GM19438 (cell line): ENCODE measurements around the gene PMPCA.
A peak's percentile ranks its signal among the peaks of the same experiment; 100 is the strongest.

ENCODE experiments used
- ATAC-seq: cut with Tn5 transposase; IDR thresholded peaks from one replicate; pipeline ENCODE4 v1.9.1; 2021; ENCODE audit warnings: low read depth; ENCODE audit not compliant: unreplicated experiment

PMPCA gene, protein sequence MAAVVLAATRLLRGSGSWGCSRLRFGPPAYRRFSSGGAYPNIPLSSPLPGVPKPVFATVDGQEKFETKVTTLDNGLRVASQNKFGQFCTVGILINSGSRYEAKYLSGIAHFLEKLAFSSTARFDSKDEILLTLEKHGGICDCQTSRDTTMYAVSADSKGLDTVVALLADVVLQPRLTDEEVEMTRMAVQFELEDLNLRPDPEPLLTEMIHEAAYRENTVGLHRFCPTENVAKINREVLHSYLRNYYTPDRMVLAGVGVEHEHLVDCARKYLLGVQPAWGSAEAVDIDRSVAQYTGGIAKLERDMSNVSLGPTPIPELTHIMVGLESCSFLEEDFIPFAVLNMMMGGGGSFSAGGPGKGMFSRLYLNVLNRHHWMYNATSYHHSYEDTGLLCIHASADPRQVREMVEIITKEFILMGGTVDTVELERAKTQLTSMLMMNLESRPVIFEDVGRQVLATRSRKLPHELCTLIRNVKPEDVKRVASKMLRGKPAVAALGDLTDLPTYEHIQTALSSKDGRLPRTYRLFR

DNA sequence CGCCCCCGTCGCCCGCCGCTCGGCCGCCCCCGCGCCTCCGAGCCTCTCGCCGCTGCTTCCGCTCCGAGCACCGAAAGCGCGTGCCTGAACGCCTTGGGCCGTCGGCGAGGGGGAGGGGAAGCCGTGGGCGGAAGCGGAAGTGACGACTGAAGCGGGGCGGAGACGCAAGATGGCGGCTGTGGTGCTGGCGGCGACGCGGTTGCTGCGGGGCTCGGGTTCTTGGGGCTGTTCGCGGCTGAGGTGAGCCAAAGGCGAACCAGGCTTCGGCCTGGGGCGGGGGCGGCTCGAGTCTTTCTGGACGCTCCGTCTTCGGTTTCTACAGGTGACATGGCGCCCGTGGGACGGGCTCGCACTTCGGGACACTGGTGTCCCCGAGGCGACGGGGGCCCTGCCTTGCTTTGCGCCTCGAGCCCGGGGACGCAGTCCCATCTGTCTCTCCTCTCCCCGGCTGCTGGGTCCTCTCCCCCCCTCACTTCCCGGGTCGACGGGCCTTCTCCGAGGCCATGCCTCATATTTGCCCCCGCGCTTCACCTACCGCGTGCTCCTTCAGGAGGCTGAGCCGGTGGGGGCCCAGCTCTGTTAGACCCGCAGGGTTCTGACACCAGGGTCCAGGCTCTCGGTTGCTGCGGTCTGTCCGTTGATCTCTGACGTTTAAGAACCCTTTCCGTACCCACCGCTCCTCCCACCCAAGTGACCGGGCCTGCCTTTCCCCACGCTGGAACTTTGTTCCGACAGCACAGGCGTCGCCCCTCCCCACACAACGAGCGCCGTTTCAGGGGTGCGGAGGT is at the start of gene PMPCA, which contains the start of gene ENTR1:
Gene PMPCA (plus strand): TSS at position 159 of the 788 bp plus-strand sequence. CDS start 11 bp downstream, at position 170.
Gene ENTR1 (minus strand): TSS at position 115 of the 788 bp plus-strand sequence. CDS start 217 bp downstream, outside the sequence.
- ATAC-seq = peak; percentile 89

DNA sequence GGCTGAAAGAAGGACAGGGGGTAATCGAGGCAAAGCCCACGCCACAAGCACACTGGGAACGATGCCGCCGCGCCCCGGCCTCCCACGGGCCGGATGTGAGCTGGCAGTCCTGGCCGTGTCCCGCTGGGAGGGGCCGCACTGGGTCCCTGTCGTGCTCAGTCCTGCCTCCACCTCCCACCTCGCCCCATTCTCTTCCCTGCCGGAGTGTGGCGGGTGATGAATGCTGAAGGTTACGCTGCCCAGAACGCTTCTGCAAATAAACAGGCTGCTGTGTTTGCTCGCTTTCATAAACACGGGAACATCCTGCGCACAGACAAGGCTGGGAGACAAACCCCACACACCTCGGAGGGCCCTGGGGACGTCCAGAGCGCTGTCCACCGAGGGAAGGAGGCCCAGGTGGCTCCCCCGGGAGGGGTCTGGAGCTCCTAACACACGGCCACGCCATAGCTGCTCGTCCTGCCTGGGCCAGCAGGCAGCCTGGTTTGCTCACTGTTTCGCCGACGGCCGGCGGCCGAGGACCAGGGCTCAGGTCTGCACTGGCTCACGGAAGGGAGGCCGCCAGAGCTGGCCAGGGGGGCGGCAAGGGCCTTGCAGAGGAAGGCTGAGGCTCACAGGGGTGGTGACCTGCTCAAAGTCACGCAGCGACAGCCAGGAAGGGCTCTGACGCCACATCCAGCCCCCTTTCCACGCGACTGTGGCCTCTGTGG is 49.3 kb upstream of the PMPCA start:
- no peak for ATAC-seq

DNA sequence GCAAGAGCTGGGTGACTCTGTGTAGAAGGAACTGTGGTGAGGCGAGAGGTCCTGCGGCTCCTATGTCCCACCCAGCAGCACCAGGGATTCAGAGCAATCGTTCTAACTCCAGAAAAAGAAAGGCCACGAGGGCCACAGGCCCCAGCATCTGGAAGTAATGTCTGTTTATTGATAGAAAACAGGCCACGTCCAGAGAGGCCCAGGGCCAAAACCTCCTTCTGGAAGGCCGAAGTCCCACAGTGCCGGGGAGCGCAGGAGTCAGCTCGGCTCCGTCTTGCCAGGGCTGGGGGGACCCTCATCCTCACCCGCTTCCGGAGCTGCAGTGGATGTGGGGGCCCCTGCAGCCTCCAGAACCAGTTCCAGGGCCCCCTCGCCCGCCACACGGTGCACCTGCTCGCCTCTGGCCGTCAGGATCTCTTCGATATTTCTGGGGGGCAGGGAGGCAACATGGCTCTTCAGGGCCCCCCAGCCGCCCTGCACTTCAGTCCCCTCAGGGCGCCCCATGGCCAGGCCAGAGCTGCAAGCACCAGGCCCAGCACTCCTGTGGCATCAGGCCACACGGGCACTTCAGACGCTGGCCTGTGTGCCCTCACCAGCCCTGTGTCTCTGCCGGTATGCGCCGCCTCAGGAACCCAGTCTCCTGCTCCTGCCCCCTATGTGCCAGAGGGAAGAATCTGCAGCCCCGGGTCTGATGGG is 48.6 kb upstream of the PMPCA start:
- ATAC-seq = no peak

DNA sequence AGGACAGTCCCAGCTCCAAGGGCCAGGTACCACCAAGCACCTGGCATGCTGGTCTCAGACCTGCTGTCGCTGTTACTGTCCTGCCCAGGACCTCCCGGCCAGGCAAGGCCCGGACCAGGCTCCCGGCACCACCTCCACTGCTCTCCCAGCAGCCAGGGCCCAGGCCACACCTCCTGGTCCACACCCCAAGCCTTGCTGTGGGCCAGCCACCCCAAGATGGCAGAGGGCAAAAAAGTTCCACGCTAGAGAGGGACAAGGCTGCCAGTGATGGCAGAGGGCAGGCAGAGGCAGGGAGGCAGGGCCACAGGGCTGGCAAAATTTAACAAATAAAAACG is 48.0 kb upstream of the PMPCA start:
- no peak for ATAC-seq

DNA sequence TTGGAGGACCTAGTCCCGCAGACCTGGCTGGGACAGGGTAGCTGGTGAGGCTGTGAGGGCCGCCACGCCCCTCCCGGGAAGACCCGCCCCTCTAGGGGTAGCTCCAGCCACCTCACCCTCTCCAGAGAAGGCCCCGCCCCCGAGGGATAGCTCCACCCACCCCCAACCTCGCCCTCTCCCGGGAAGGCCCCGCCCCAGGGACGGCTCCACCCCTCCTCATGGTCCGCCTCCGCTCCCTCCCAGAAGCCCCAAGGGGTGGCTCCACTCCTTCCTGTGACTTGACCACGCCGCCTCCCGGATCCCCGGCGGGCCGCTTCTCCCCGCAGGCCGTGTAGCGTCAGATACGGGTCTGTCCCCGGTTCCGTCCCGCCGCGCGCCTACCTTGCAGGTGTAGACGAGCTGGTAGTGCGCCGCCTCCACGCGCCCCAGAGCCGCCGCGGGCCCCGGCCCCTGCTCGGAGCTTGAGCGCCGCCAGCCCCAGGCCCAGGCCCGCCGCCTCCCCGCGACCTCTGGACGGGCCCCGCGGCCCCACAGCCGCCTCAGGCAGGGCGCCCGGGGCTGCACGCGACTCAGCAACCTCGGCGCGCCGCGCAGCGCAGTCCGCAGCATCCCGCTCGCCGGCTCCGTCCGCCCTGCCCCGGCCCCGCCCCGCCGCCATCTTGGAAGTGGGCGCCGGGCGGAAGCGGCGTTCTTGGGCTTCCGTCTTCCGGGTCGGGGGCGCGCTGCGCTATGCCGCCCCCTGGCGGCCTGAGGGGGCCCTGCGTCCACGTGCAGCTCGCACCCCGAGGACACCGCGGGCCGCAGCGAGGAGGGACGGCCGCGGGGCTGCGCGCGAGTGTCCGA is 47.1 kb upstream of the PMPCA start, which contains the start of gene DNLZ:
Gene DNLZ (minus strand): TSS at position 639 of the 843 bp plus-strand sequence. CDS start 30 bp downstream, at position 609.
- peak; percentile 78 for ATAC-seq

DNA sequence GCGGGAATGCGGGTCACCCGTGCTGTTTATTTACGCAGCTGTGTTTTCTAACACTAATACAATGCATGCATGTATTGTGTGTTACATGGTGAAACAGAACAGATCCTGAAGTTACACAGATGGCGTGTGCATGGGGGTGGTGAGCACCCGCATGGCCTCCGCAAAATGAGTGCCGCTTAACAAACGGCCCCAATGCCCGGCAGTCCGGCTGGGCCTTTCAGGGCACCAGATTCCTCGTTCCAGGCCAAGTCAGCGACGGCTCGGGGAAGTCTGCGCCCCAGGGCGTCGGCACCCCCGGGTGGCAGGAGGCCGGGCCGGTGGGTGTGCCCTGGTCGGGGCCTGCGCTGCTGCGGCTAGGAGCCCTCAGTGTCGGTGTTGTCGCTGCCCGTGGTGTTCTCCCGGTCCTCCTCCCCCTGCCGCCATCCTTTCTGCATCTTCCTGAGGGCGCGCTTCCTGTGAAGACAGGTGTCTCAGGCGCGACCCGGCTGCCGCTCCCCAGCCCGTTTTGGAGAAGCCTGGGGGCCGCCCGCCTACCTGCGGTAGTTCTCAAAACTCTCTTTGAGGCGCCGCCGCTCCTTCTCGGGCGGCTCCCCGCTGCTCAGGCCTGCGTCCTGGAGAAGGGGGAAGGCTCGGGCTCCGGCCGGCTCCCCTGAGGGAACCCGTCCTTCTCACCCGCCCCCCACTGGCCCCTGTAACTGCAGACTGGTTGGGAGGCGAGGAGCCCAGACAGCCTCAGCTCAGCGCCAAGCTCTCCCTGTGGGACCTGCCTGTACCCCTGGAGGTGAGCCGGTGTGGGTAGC is 46.3 kb upstream of the PMPCA start:
- no peak for ATAC-seq

DNA sequence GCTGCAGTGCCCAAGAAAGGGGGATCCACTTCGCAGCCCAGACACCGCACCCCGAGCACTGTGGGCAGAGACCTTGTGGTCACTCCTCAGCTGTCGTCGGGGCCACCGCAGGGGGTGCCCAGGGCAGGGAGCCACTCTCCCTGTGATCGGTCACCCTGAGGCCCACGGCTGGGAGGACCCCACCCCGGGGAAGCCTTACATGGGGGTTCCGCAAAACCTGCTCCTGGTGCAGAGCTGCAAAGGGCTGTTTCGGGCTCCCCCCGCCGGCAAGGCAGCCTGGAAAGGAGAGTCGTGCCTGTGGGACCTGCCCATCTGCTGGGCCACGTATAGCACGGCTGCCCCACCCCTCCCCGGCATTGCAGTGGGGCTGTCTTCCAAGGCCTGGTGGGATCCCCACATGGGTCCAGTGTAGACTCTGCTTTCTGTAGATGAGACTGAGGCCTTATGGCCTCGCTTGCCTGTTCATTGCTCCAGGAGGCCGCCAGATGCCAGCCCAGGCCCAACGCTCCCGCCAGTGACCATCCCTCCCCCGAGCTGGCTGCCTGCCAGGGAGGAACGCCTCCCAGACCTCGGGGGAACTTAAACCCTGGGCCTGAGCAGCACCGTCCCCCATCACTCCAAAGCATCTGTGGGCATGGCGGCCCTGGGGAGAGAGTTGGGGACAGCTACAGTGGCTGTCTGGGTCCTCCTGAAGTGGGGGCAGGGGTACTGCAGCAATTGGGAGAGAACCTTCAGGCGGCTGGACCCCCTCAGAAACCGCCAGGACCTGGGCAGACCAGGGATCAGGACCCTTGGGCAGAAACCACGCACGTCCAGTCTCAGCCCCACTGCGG is 45.3 kb upstream of the PMPCA start:
- no peak for ATAC-seq

DNA sequence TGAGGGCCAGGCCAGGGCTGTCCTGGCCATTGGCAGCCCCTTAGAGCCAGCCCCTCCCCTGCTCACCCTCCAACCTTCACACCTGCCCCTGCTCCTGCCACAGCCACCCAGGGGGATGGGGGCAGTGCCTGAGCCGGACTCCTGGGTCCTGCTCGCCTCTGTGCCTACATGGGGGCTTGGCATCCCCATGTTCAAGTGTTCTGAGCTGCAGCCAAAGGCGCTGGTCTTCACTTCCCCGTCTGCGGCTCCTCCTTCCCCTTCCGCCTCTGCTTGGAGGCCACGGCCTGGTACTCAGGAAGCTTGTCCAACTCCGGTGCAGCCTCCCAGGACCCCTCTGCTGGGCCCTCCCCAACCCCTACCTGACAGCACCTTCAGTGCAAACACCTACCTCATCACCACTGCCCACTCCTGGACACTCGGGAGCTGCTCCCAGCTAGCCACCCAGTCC is 44.7 kb upstream of the PMPCA start:
- no peak for ATAC-seq

DNA sequence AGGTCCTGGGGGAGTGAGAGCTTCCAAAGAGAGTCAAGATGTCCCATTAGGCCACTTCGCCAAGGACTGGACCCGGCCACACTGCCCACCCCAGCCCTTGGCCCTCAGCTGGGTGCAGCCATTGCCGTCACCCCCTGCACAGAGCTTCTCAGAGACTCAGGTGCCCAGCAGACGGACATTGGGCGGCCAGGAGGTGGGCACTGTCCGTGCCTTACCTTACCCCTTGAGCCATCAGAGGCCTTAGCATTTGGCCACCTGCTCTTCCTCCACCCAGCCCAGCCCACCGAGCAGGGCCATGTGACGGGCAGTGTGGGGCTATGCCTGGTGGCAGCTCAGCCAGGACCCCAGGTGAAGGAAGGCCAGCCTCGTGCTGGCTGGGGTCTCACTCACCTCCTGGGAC is 43.6 kb upstream of the PMPCA start:
- no peak for ATAC-seq

DNA sequence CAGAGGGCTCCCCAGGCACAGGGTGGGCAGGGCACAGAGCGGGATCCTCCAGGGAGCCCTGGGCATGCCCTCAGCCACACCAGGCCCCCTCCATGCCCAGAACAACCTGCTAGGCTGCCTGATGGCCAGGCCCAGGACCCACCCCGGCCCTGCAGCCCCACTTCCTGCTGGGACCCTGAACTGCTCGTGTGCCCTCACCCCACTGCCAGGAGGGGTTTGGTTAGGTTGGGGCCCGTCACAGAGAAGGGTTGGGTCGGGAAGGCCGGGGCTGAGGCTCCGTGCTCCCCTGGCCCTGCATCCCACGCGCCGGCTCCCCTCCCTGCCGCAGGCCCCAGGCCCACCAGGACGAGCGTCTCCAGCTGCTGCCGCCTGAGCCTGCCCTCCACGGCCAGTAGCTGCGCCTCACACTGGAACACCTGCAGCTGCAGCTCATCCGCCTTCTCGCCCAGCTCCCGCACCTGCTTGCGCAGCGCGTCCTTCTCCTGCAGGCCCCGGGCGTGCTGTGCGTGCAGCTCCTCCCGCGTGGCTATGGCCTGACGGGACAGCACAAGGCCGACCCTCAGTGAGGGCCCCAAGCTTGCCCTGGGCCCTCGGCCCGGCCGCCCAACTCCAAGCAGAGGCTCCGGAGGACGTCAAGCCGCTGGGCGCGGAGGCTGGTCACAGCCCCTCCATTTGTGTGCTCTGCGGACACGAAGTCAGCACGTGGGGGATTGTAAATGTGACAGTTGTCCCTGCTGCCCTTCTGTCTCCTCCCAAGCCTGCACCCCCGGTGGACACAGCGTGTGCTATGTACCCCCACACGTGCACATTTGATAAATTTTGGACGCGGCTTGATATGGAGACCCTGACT is 42.9 kb upstream of the PMPCA start:
- no peak for ATAC-seq

DNA sequence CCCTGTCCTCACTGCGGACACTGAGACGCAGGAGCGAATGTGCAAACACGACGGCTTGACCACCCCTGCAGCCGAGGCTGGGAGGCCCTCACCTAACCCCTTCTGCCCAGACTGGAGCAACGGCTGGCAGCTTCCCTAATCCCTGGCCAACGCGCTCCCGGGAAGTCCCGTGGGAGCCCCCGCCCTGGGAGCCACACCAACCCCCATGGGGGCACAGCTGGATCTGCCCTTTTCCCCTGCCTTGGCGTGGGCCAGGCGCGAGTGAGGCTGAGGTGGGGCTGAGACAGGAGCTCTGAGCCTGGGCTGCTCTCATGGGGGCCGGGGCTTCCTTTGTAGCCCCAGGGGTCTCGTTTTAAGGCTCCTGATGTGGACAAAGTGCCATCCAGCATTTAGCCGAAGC is 42.3 kb upstream of the PMPCA start:
- no peak for ATAC-seq

DNA sequence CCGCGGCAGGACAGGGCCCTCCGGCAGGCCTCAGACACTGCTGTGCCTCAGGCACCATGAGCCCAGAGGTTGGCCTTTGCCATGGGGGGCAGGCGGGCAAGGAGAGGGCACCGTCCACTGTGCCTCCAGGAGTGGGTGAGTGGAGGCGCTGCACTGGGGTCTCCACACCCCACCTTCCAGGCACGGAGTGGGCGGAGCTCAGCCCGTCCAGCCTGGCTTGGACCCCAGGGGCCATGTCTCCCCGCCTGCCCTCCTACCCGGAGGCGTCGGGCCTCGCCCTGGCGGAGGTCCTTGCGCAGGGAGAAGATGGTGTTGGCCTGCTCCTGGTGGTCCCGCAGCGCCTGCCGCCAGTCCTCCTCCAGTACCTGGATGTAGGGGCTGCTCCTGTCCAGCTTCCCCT is 40.4 kb upstream of the PMPCA start:
- no peak for ATAC-seq

DNA sequence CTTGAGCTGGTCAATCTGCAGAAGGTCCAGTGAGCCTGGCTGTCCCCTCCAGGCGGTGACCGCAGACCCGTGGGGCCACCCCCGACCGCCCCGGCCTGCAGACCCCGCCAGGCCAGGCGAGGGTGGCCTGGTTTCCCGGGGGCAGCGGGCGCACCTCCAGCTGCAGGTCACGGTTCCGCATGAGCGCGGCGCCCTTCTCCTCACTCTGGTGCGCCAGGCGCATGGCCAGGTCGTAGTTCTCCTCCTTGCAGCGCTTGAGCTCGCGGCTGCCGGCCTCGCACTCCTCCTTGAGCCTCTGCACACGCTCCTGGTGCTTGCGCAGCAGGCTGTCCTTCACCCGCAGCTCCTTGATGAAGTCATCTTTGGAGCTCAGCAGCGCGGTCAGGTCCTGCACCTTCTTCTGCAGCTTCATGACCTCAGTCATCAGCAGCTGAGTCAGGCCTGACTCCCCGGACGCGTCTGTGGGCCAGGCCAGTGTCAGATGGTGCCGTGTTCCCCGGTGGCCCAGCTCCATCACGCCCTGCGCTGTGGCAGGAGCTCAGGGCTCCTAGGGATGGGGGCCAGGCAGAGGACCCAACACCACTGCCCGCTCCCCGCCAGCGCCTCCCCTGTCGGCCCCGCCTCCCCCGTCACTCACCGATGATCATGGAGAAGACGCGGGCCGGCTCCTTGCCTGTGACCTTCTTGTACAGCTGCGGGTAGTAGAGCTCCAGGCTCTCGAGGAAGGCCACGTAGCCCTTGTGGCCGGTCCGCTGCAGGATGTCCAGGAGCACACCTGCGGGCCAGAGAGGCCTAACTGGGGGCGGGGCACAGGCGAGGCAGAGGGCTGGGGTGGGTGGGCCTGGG is 39.5 kb upstream of the PMPCA start:
- ATAC-seq = no peak

DNA sequence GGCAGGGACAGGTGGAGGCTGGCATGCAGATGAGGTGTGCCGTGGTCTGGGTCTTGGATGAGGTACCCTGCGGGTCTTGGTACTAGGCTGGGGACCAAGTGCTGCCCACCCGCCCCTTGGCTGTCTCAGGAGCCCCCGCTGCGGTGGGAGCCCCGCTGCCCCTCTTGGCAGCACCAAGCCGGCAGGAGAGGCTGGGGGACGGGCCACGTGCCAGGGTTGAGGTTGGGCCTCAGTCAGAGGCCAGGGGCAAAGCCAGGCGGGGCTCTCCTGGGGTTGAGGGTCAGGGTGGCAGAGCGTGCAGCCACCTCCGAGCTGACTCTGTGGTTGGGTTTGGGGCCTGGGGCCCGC is 39.0 kb upstream of the PMPCA start:
- no peak for ATAC-seq

DNA sequence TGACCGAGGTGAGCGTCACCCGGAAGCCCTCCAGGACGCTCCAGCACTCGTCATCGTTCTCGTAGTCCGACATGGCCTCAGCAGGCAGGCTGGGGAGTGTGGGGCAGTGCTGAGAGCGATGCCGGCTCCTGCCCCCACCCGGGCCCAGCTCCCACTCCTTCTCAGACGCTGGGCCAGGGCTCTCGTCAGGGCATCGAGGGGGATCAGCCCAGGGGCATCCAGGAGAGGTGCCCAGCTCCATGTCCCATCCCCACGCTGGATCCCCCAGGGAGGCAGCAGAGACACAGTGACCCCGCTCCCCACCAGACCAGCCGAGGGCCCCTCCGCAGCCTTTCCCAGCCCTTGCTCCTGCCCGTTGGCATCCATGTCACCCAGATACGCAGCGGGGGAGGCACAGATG is 38.5 kb upstream of the PMPCA start:
- no peak for ATAC-seq
